Skeletal muscle cell (primary cell): Measurements from ENCODE around the gene TAPBPL.
"Not testable (repeated sequence)": the region's sequence is repeated elsewhere in the genome, so short reads cannot be mapped to it uniquely, and the experiment has no call there.

Experiments
- DNase-seq: peaks from one replicate; pipeline ENCODE4 v3.0.0-alpha.2; 2010; ENCODE audit warnings: low read depth
- H3K4me3 ChIP-seq: 2 replicates; pipeline ENCODE4 v1.5.1; 2011; ENCODE audit warnings: low read depth, mild to moderate bottlenecking, control low read depth, low read length, moderate library complexity

TAPBPL gene

GRCh38 chr12:6476489-6476888 is 24.6 kb downstream of the TAPBPL start:
- no peak overlapping the region for H3K4me3 ChIP-seq
- DNase-seq = no peak

GRCh38 chr12:6477601-6478377 is 25.9 kb downstream of the TAPBPL start:
- not testable (repeated sequence) for H3K4me3 ChIP-seq, DNase-seq

GRCh38 chr12:6478416-6478815 is 26.6 kb downstream of the TAPBPL start:
- no peak for DNase-seq
- H3K4me3 ChIP-seq = no peak overlapping the region

GRCh38 chr12:6488240-6488639 is 36.4 kb downstream of the TAPBPL start:
- no peak overlapping the region for H3K4me3 ChIP-seq
- no peak for DNase-seq

- no peak overlapping the region for H3K4me3 ChIP-seq
- DNase-seq = no peak
These were observed 37.6 kb downstream of the TAPBPL start for GRCh38 chr12:6489449-6489848.

GRCh38 chr12:6490673-6491072 is 38.8 kb downstream of the TAPBPL start:
- not testable (repeated sequence) for DNase-seq, H3K4me3 ChIP-seq

GRCh38 chr12:6492838-6493496 is 41.1 kb downstream of the TAPBPL start, which contains the start of gene MRPL51:
Gene MRPL51 (minus strand): TSS chr12:6493262. CDS start chr12:6493136, 126 bp downstream.
- DNase-seq = peak; percentile 73
- H3K4me3 ChIP-seq = peak within 1 kb of the TSS; percentile 95

- H3K4me3 ChIP-seq = peak within 1 kb of the TSS; percentile 95
- peak; percentile 75 for DNase-seq
These were observed 41.8 kb downstream of the TAPBPL start, which contains the start of gene NCAPD2 for GRCh38 chr12:6493497-6494257. Gene NCAPD2 (plus strand): TSS chr12:6494102. CDS start chr12:6495099, 997 bp downstream.

- H3K4me3 ChIP-seq = peak overlapping the region; percentile 95
- DNase-seq = no peak
These were observed 42.5 kb downstream of the TAPBPL start for GRCh38 chr12:6494258-6494743.

GRCh38 chr12:6494968-6495367 is 43.1 kb downstream of the TAPBPL start:
- no peak for DNase-seq
- peak overlapping the region; percentile 95 for H3K4me3 ChIP-seq

- not testable (repeated sequence) for H3K4me3 ChIP-seq, DNase-seq
These were observed 45.4 kb downstream of the TAPBPL start for GRCh38 chr12:6497291-6497690.

GRCh38 chr12:6500466-6500865 is 48.6 kb downstream of the TAPBPL start:
- DNase-seq = no peak
- no peak overlapping the region for H3K4me3 ChIP-seq

GRCh38 chr12:6507102-6507998 is 55.5 kb downstream of the TAPBPL start:
- H3K4me3 ChIP-seq = no peak overlapping the region
- DNase-seq = no peak

- DNase-seq = no peak
- no peak overlapping the region for H3K4me3 ChIP-seq
These were observed 56.2 kb downstream of the TAPBPL start for GRCh38 chr12:6508087-6508486.
